Body of pancreas (tissue), 4 donors: ENCODE measurements around the gene BRCA1. TPM values are rescaled to one million over a fixed set of nuclear protein-coding genes. Genes with fewer than 3 reads are reported as not detected.

Source experiments
- ATAC-seq: fragments of 150-250 bp; one replicate; pipeline ENCODE4 v1.9.1; 2016
- DNase-seq, 4 donors: peaks; one replicate each; pipeline ENCODE4 v3.0.0-alpha.2; 2019
- H3K27ac ChIP-seq, 4 donors: fragments of 200-600 bp; sonication (generic); 1 replicate in 3 of 4; 2 replicates in 1 of 4; pipeline versions ENCODE4 v1.5.1 to v1.6.1; 2016 to 2019; ENCODE audit warnings: mild to moderate bottlenecking in 1 of 4, mixed read lengths in 1 of 4, moderate library complexity in 1 of 4
- H3K27me3 ChIP-seq, 2 donors: fragments of 200-600 bp; sonication (generic); one replicate each; pipeline ENCODE4 v1.6.0; 2016; ENCODE audit warnings: mild to moderate bottlenecking in 1 of 2
- H3K36me3 ChIP-seq, 2 donors: fragments of 200-600 bp; sonication (generic); replicated peaks in 1 of 2; 2 replicates each; pipeline ENCODE4 v1.5.1; 2016; ENCODE audit warnings: low read depth in 2 of 2; ENCODE audit not compliant: insufficient read depth in 1 of 2
- H3K4me1 ChIP-seq: fragments of 200-600 bp; sonication (generic); one replicate; pipeline ENCODE4 v1.6.0; 2016
- H3K4me3 ChIP-seq, 2 donors: fragments of 200-600 bp; sonication (generic); 1 replicate in 1 of 2; 2 replicates in 1 of 2; pipeline ENCODE4 v1.5.1; 2016 to 2019
- H3K9me3 ChIP-seq, 3 donors: fragments of 200-600 bp; sonication (generic); 1 replicate in 2 of 3; 2 replicates in 1 of 3; pipeline ENCODE4 v1.5.1; 2016
- POLR2A ChIP-seq, 3 donors: fragments of 450-650 bp; IDR thresholded peaks; one replicate each; pipeline ENCODE4 v1.6.1; 2016; ENCODE audit warnings: antibody characterized with exemption in 3 of 3, mild to moderate bottlenecking in 2 of 3
- WGBS, 2 donors: methylation state at CpG; one replicate each; pipeline ENCODE4 v1.1.5; 2017; 5-methylcytosine and 5-hydroxymethylcytosine counted together
- intact Hi-C: fragments of 100-400 bp; cut with DNase I; formaldehyde crosslinking; loops from one replicate; pipeline ENCODE4 v1.15.1; 2023
- small RNA-seq: library from RNA; depleted of rRNA; stranded (forward); fragments of <200 nt; gene quantifications from one replicate; pipeline ENCODE3, GENCODE V24; 2016
- total RNA-seq, 2 donors: library from RNA; depleted of rRNA; stranded (reverse); fragments of >200 nt; gene quantifications; one replicate each; pipeline ENCODE4 v1.1.0, GENCODE V29; 2016
- TF ChIP-seq, protein P1 (sequence below), 7 experiments: fragments of 450-650 bp in 4 of 7; fragments of 200-600 bp in 3 of 7; sonication (generic) in 3 of 7; IDR thresholded peaks; one replicate each; pipeline ENCODE4 v1.5.1; 2016 to 2019; ENCODE audit warnings: antibody characterized with exemption in 7 of 7

The BRCA1 gene
- total RNA-seq, 2 donors from 2014 or later, result 2.6 to 7.6 TPM

DNA sequence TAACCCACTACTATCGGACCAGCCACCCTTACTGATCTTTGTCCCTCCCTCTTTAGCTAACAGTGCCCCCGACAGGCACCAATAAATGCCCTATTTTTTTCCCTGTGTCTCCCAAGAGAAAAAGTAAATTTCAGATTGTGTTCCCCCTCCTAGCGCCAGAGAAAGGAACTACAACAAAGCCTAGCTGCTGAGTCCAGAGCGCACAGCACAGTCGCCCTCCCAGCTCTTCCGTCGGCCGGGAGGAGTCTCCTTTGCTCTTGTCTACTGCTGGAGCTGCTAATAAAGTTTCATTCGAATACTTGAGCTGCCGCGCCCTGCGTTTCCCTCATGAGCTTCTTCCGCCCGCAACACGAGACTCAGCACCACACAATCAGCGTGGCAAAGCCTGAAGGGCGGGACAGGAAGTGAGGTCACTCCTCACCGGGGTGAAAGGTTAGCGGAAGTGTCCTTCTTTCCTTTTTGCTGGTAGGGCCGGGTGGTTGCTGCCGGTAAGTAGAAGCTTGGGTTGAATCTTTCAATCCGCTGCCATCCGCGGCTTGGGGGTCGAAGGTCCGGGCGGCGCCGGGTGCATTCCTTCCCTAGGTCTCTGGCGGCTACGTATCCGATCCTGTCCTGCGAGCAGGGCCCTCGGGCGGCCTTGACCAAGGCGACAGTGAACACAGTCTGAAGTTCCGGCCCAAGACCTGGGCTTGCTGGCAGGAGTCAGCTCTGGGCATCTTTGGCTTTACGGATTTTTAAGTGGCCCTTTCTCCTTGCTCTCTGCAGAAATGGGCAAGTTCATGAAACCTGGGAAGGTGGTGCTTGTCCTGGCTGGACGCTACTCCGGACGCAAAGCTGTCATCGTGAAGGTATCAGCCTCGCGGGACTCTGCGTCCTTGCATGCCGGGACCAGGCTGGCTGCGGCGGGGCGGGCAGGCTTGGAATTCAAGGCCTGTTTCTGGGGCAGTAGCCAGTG lies 126.9 kb downstream of the BRCA1 start, which contains the start of gene RPL27:
TSS of gene RPL27 (plus strand) at position 436 of the 955 bp plus-strand sequence. CDS start at position 768, 332 bp downstream.
- 0 to 1% methylated on average over 38 to 49 of the region's 49 CpGs for WGBS, 2 donors
- H3K4me3 ChIP-seq, result peak within 1 kb of the TSS; percentile 44 to 94
- DNase-seq, result peak; percentile 98 to 100 (median 99)
- H3K36me3 ChIP-seq, result peaks cover 0 to 11% of the 10 kb centered on the region in 2 donors
- TF ChIP-seq POLR2A (IDR thresholded peaks at IDR 0.05), result peak in 2 of 3 donors; percentile 88 to 90
- TF ChIP-seq, protein P1, sequence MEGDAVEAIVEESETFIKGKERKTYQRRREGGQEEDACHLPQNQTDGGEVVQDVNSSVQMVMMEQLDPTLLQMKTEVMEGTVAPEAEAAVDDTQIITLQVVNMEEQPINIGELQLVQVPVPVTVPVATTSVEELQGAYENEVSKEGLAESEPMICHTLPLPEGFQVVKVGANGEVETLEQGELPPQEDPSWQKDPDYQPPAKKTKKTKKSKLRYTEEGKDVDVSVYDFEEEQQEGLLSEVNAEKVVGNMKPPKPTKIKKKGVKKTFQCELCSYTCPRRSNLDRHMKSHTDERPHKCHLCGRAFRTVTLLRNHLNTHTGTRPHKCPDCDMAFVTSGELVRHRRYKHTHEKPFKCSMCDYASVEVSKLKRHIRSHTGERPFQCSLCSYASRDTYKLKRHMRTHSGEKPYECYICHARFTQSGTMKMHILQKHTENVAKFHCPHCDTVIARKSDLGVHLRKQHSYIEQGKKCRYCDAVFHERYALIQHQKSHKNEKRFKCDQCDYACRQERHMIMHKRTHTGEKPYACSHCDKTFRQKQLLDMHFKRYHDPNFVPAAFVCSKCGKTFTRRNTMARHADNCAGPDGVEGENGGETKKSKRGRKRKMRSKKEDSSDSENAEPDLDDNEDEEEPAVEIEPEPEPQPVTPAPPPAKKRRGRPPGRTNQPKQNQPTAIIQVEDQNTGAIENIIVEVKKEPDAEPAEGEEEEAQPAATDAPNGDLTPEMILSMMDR (IDR thresholded peaks at IDR 0.05), result peak; percentile 84 to 98 (median 96)
- H3K27me3 ChIP-seq, result no peaks in the 10 kb centered on the region
- intact Hi-C loops, result no loop called here
- no peaks in the 10 kb centered on the region for H3K9me3 ChIP-seq
- ATAC-seq, result peak; percentile 97
- H3K27ac ChIP-seq, result peak within 1 kb of the TSS; percentile 84 to 93 (median 92)
- peaks cover 35% of the 10 kb centered on the region for H3K4me1 ChIP-seq

DNA sequence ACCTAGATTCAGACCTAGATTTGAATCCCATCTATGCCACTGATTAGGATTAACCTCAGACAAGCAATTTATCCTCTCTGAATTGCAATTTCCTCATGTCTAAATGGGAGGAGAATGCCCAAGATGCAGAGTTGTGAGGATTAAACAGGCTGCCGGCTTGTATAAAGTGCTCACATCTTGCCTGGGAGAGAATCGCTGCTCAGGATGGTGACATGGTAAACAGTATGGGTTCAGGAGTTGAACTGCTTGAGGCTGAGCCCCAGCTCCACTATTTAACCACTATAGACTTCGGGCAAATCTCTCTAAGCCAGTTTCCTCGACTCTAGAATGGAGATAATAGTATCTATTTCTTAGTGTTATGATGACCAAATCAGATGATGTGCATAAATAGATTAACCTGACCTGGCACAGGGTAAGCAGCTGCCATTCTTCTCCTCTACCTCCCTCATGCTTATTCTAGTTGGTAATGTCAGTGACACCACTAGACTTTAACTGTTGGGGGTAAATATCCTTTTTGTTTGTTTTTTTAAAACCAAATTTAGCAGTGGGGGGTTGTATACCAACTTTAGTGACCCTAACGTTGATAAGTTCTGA lies 127.7 kb downstream of the BRCA1 start:
- peak overlapping the region in 3 of 4 donors; percentile 84 to 93 (median 90) for H3K27ac ChIP-seq
- TF ChIP-seq, protein P1 (IDR thresholded peaks at IDR 0.05), result no peak
- TF ChIP-seq POLR2A (IDR thresholded peaks at IDR 0.05), result no peak

More for the DNA sequence above, 127.7 kb downstream of the BRCA1 start:
- no peaks in the 10 kb centered on the region for H3K27me3 ChIP-seq
- peaks cover 0 to 3% of the 10 kb centered on the region in 2 donors for H3K36me3 ChIP-seq
- H3K4me1 ChIP-seq, result peaks cover 35% of the 10 kb centered on the region
- no peak for ATAC-seq
- no peaks in the 10 kb centered on the region for H3K9me3 ChIP-seq
- DNase-seq, result no peak
- WGBS, 2 donors, result 5 to 7% methylated on average over 5 of the region's 5 CpGs
- intact Hi-C loops, result no loop called here
- H3K4me3 ChIP-seq, result no peak overlapping the region

Small RNAs within 50 kb of the gene (small RNA-seq; reads per million reads assigned to genes)
- gene AC060780.2 (not detected), gene AC060780.3 (not detected), gene AC135721.1 (not detected)

Other genes with a start within 250 kb of the BRCA1 start
- gene G6PC1, start 224.6 kb downstream of the BRCA1 start, total RNA-seq, result 1 to 10 TPM in 1 of 2 donors, not detected in 1; 2.6 TPM
- gene AARSD1, start 160.9 kb downstream of the BRCA1 start, total RNA-seq, result 10 to 100 TPM; 44.5 to 51.9 TPM
- gene PTGES3L, start 145.3 kb downstream of the BRCA1 start, total RNA-seq, result under 1 TPM in 1 of 2 donors, not detected in 1; 0.52 TPM
- gene RUNDC1, start 144.8 kb downstream of the BRCA1 start, total RNA-seq, result 10 to 100 TPM; 17.1 to 37.6 TPM
- gene RPL27, start 126.9 kb downstream of the BRCA1 start, total RNA-seq, result 100 to 1,000 TPM; 406 to 507 TPM
- 10 to 100 TPM; 16.2 to 19.5 TPM for gene IFI35, start 118.6 kb downstream of the BRCA1 start, total RNA-seq
- 100 to 1,000 TPM in 1 of 2 donors, 10 to 100 TPM in 1; 83.7 to 101 TPM for gene VAT1, start 103.0 kb downstream of the BRCA1 start, total RNA-seq
- under 1 TPM; 0.33 to 0.52 TPM for gene RND2, start 100.1 kb downstream of the BRCA1 start, total RNA-seq
- gene NBR1, start 45.9 kb upstream of the BRCA1 start, total RNA-seq, result 10 to 100 TPM; 16.2 to 41.0 TPM
- gene TMEM106A, start 86.5 kb upstream of the BRCA1 start, total RNA-seq, result 1 to 10 TPM; 4.9 to 6.9 TPM
- not detected for gene CCDC200, start 103.3 kb upstream of the BRCA1 start, total RNA-seq
- gene RNU2-1, start 108.6 kb upstream of the BRCA1 start, total RNA-seq, result not detected